ENCODE measurements around the gene EFCAB12.
"Not testable (repeated sequence)": the region's sequence is repeated elsewhere in the genome, so short reads cannot be mapped to it uniquely, and the experiment has no call there.

EFCAB12 gene

GRCh38 chr3:129392106-129392887, 36.1 kb downstream of the EFCAB12 start:
- DNase-seq (ENCODE audit: low read depth): not testable (repeated sequence)

- not testable (repeated sequence) for DNase-seq (ENCODE audit: low read depth)
These were observed 36.9 kb downstream of the EFCAB12 start for GRCh38 chr3:129391583-129391982.

DNA sequence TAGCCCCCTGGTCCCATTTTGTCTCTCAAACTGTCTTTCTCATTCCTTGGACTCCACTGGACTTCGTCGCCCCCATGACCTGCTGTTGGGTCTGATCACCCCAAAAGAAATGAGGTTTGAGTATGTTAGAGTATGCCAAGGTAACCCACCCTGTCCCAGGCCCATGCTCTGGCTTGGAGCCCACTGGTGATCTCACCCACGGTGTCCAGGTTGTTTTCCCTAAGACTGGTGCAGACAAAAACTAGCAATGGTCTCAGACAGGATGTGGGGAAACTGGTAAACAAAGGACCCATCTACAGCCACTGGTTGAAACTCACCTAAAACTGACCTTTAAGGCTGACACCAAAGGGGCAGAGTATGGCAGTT, 38.9 kb downstream of the EFCAB12 start:
- DNase-seq (ENCODE audit: low read depth): no peak

DNA sequence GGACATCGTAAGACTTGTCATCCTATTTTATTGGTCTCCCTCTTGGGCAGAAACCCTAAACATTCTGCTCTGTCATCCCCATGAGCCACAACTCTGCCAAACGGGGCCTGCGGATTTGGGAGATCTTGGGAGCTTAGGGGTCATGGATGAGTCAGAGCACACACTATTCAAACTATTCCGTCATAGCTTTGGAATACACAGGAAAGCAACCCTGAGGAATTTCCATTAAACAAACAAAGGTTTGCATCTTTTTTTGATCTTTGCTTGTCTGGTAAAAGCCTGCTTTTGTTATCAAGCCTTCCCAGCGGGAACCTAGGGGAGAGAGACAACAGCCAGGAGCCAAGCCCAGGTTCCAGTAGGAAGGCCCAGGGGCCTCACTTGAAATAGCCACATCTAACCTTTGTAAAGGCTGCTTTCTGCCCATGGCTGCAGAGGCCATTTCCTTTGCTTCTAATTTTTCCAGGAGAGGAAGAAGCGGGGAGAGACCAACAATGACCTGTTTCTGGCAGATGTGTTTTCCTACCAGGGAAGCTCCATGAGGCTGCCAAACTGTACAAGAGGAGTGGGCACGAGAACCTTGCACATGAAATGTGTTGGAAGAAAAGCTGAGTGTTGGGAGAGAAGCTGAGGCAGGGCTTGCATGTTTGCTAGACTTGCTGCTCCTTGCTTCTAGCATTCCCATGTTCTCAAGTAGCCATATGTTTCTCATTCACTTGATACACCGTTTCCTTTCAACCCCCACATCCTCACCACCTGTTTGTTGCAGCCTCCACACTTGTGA, 39.5 kb downstream of the EFCAB12 start:
- not testable (repeated sequence) for DNase-seq (ENCODE audit: low read depth)

GRCh38 chr3:129387487-129387886, 40.9 kb downstream of the EFCAB12 start:
- no peak for DNase-seq (ENCODE audit: low read depth)

DNA sequence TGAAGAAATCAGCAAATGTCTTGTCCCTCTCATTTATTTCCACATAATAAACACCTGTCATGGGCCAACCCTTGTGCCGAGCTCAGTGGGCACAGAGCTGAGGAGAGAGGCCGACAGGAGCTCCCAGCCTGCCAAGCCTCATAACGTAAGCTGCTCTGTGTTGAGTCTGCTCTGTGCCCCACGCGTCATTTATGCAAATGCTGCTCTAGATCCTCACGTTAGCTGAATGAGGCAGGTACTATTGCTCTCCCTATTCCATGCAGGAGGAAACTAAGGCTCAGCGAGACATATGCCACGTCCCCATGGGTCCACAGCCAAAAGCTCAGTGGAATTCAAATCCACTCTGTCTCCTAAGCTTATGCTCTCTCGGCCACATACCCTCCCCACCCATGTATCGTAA, 41.5 kb downstream of the EFCAB12 start:
- DNase-seq (ENCODE audit: low read depth): no peak

DNA sequence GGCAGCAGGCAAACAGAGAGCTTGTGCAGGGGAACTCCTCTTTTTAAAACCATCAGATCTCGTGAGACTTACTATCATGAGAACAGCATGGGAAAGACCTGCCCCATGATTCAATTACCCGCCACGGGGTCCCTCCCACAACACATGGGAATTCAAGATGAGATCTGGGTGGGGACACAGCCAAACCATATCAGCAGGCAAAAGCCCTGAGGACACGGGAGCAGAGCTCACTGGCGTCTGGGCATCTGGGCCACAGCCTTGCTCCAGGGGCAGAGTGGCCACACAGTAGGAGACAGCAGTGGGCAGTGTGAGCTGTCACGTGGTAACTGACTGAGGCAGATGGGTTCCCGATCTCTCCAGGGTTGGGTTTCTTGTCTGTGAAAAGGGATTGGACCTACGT, 42.9 kb downstream of the EFCAB12 start:
- not testable (repeated sequence) for DNase-seq (ENCODE audit: low read depth)

DNA sequence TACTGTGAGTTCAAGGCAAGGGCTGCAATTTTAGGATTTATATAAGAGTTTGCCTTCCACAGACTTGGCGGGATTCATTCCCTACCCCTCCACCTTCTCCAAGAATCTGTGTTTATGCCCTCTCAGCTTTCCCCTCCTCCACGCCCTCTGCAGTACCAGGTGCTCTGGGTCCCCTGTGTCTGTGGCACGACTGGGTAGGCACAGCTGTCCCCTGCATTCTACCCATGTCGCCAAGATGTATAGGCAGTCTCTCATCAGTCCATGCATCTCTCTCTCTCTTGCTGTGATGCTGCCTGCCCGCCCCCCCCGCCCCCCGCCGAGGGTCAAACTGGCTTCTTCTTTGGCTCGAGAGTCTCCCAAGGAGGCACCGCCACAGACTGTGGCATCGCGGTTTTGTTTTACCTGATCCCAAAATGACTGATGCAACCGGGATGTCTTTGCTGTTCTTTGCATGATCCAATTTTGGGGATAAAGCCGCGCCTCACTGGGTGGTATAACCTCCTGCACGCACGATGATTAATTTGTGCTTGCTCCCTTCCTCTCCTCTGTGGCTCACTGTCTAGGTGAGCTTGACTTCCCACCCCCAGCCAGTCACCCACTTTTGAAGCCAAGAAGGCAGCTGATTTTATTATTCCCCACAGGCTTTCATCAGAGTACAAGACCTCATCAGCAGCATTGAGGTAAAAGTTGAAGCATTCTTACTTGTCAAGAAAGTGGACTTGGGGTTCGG, 43.7 kb downstream of the EFCAB12 start:
- no peak for DNase-seq (ENCODE audit: low read depth)

DNA sequence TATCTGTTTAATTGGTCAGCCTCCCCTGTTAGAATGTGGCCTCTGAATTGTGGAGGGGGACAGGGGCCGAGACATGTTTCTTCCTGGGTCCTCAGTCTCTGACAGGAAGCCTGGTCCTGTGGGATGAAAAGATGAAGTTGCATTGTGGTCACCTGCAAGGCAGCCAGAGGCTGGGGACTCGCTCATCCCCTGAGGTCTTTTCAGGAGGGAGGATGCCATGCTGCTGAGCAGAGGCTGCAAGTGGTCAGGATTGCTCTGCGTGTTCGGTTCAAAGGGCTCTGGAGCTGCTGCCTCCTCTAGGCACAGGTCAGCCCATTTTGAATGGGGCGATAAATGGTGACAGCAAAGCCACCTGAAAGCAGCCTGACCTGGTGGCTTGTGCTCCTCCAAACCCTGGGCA, 44.3 kb downstream of the EFCAB12 start:
- not testable (repeated sequence) for DNase-seq (ENCODE audit: low read depth)

- peak; percentile 5 for DNase-seq (ENCODE audit: low read depth)
These were observed 45.1 kb downstream of the EFCAB12 start for GRCh38 chr3:129383292-129383860.

DNA sequence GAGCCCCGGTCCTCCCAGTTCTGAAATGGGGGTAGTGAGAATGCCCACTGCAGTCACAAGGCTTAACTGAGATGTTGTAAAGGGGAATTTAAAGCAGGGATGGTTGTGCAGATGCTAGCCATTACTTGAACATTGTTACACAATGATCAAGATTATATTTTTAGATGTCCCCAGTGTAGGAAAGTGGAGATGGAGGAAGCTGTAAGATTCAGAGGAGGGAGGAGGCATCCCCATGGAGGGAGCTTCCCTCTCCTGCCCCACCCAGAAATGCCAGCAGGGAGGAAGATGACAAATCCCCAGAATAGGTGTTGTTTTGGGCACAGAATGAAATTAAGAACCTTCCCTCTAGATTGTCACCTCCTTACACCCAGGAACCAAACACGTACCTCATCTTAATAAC, 46.1 kb downstream of the EFCAB12 start:
- DNase-seq (ENCODE audit: low read depth): no peak

DNA sequence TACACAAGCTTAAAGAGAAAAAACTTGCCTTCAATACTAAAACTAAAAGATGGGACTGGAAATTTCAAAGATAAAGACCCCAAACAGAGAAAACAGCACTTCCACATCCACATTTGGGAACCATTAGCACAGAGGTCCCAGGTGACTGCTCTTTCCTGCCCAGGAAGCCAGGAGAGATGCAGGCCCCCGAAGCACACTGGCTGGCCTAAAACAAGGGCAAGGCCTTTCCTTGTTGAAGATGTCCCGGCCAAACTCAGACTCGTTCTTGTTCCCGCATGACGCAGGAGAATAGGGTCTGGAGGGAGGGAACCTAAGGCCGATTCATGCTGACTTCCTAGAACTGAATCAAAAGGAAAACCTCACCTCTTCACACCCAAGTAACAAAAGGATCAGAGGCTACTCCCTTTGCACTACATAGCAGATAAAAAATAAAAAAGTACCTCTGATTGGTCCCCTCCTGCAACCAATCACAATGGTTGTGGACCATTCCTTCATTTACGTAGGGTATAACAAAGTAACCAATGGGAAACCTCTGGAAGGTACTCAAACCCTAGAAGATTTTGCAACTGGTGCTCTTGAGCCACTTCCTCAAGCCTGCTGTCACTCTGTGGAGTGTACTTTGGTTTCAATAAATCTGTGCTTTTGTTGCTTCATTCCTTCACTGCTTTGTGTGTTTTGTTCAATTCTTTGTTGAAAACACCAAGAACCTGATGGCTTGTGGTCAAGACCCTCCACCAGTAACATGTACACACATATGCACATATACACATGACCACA, 48.7 kb downstream of the EFCAB12 start:
- DNase-seq (ENCODE audit: low read depth): no peak

- DNase-seq (ENCODE audit: low read depth): no peak
These were observed 49.5 kb downstream of the EFCAB12 start for GRCh38 chr3:129378949-129379348.

GRCh38 chr3:129377615-129378014, 50.8 kb downstream of the EFCAB12 start:
- DNase-seq (ENCODE audit: low read depth): no peak

DNA sequence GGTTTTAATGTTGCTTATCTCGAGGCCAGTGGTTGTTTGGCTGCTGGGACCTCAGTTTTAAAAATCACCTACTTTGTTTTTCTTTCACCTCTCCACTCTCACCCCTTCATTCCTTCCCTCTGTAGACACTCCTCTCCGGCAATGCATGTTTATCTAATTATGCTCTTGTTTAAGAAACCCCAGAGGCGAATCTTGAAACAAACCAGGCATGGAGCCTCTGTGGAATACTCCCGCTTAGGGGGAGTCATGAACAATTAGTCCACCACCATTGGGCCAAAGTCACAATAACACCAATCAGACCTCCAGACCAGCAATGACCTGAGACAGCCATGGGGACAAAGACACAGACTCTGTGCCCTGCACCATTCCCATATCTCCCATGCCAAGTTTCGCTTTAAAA, 53.3 kb downstream of the EFCAB12 start:
- DNase-seq (ENCODE audit: low read depth): no peak

GRCh38 chr3:129371041-129371826, 57.2 kb downstream of the EFCAB12 start:
- no peak for DNase-seq (ENCODE audit: low read depth)

DNA sequence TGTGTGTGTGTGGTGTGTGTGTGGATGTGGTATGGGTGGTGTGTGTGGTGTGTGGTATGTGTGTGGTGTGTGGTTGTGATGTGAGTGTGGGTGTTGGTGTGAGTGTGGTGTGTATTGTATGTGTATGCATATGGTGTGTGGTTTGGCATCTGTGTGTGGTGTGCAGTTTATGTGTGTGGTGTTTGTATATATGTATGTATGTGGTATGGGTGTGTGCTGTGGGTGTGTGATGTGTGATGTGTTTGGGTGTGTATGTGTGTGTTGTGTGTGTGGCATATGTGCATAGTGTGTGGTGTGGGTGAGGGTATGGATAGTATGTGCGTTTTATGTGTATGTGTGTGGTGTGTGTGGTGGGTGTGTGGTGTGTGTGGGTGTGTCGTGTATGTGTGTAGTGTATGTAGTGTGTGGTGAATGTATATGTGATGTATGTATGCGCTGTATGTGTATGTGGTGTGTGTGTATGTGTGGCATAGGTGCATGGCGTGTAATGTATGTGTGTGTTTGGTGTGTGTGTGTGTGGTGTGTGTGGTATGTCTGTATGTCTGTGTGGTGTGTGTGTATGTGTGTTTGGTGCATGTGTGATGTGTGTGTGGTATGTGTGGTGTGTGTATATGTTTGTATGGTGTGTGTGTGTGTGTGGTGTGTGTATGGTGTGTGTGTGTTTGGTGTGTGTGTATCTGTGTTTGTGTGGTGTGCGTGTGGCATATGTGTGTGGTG, 58.0 kb downstream of the EFCAB12 start:
- DNase-seq (ENCODE audit: low read depth): no peak

GRCh38 chr3:129369711-129370110, 58.7 kb downstream of the EFCAB12 start:
- no peak for DNase-seq (ENCODE audit: low read depth)

DNA sequence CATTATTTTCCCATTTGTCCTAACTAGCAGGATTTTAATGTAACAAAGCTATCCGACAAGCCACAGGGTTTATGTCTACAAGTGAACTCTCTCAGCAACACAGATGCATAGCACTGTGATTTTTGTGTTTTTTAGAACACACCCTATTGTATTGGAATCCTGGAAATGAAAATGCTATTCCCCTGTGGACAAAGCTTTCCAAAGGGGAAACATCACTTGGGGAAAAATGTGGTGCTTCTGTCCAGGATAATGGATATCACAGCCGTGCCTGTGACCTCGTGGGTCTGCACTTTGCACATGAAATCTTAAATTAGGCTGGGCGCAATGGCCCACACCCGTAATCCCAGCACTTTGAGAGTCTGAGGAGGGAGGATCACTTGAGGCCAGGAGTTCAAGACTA, 60.6 kb downstream of the EFCAB12 start:
- DNase-seq (ENCODE audit: low read depth): no peak

DNA sequence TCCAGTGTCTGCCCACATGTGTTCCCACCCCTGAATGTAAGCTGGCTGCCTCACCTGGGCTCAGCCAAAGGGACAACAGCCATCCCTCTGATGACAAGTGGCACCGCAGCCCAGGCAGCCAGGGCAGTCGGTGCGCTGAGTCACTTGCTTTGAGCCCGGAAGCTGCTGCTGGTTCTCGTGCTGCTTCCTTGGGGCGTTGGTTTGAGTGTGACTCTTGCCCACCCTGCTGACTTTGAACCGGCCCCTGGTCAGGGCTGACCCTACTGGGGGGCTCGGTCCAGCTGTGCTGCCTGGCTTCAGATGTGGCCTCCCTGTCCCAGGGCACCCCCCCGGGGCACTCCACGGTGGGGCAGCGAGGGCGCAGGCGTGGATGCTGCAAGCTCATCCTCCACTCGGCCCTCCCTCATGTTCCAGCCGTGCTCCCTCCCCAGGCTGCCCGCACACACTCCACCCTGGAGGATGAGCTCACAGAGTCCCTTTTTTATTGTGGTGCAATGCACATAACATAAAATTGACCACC, 62.1 kb downstream of the EFCAB12 start:
- no peak for DNase-seq (ENCODE audit: low read depth)
